SK-N-SH (cell line): ENCODE results near the gene UPP1. TPM values are rescaled to one million over a fixed set of nuclear protein-coding genes. Genes with fewer than 3 reads are reported as not detected.
"Not testable (repeated sequence)": the region's sequence is repeated elsewhere in the genome, so short reads cannot be mapped to it uniquely, and the experiment has no call there.

Source experiments
- CTCF ChIA-PET: fragments of 300-600, 350-600 bp; formaldehyde crosslinking; extraction: SDS; loops from one replicate; lab custom pipeline; 2021; lab: Yijun Ruan, JAX
- POLR2A ChIA-PET: fragments of 350-600 bp; sonication (Branson Sonifier 250); formaldehyde crosslinking; extraction: SDS; loops from one replicate; lab custom pipeline; 2020; ENCODE audit warnings: antibody characterized with exemption, inconsistent platforms; lab: Yijun Ruan, JAX
- DNase-seq: peaks from one replicate; pipeline ENCODE4 v3.0.0; 2012
- H2AFZ ChIP-seq: fragments of 200-600 bp; sonication (generic); 2 replicates; pipeline ENCODE4 v1.8.1; 2016; ENCODE audit warnings: antibody characterized with exemption, mild to moderate bottlenecking, low read depth
- H3F3A ChIP-seq: fragments of 200-600 bp; sonication (generic); replicated peaks from 2 replicates; pipeline ENCODE3; 2016; ENCODE audit warnings: antibody characterized with exemption, mild to moderate bottlenecking; ENCODE audit not compliant: insufficient read depth
- H3K27ac ChIP-seq, 2 experiments: fragments of 200-500 bp in 1 of 2; fragments of 200-600 bp in 1 of 2; sonication (Bioruptor generic) in 1 of 2; sonication (generic), shearing (Covaris generic) in 1 of 2; 2 replicates each; pipeline versions ENCODE4 v1.5.1 to v1.6.1; 2014 to 2016; ENCODE audit warnings: low read depth in 2 of 2, inconsistent platforms in 1 of 2, low read length in 1 of 2, mild to moderate bottlenecking in 1 of 2, mixed read lengths in 1 of 2
- H3K27me3 ChIP-seq: fragments of 200-600 bp; sonication (generic), shearing (Covaris generic); 2 replicates; pipeline ENCODE4 v1.6.1; 2016; ENCODE audit warnings: mixed run types; ENCODE audit not compliant: insufficient read depth
- H3K36me3 ChIP-seq, 2 experiments: fragments of 200-500 bp in 1 of 2; fragments of 200-600 bp in 1 of 2; sonication (Bioruptor generic) in 1 of 2; sonication (generic) in 1 of 2; replicated peaks in 1 of 2; 2 replicates each; pipeline versions ENCODE3 to v1.5.1; 2014 to 2016; ENCODE audit warnings: low read length in 1 of 2, mild to moderate bottlenecking in 1 of 2; ENCODE audit not compliant: insufficient read depth in 2 of 2, control insufficient read depth in 1 of 2
- H3K4me1 ChIP-seq, 2 experiments: fragments of 200-500 bp in 1 of 2; fragments of 200-600 bp in 1 of 2; sonication (Bioruptor generic) in 1 of 2; sonication (generic), shearing (Covaris generic) in 1 of 2; 2 replicates each; pipeline versions ENCODE4 v1.5.1 to v1.6.1; 2014 to 2016; ENCODE audit warnings: low read depth in 1 of 2, low read length in 1 of 2, mixed run types in 1 of 2; ENCODE audit not compliant: insufficient read depth in 2 of 2, control insufficient read depth in 1 of 2
- H3K4me2 ChIP-seq: fragments of 200-600 bp; sonication (generic), shearing (Covaris generic); 2 replicates; pipeline ENCODE4 v1.6.1; 2017; ENCODE audit warnings: mixed run types
- H3K4me3 ChIP-seq, 2 experiments: fragments of 200-500 bp in 1 of 2; fragments of 200-600 bp in 1 of 2; sonication (Bioruptor generic) in 1 of 2; sonication (generic), shearing (Covaris generic) in 1 of 2; 2 replicates each; pipeline versions ENCODE4 v1.5.1 to v1.8.1; 2014 to 2016; ENCODE audit warnings: low read depth in 2 of 2, inconsistent platforms in 1 of 2, low read length in 1 of 2, mild to moderate bottlenecking in 1 of 2, mixed read lengths in 1 of 2, moderate library complexity in 1 of 2
- H3K79me2 ChIP-seq: fragments of 200-600 bp; sonication (generic); 2 replicates; pipeline ENCODE4 v1.8.1; 2017; ENCODE audit warnings: mild to moderate bottlenecking; ENCODE audit not compliant: insufficient read depth
- H3K9ac ChIP-seq: fragments of 200-600 bp; sonication (generic); 2 replicates; pipeline ENCODE4 v1.6.1; 2017; ENCODE audit warnings: mixed run types
- H3K9me2 ChIP-seq: fragments of 200-600 bp; sonication (generic); 2 replicates; pipeline ENCODE4 v1.6.1; 2017; ENCODE audit warnings: mixed run types
- H3K9me3 ChIP-seq: fragments of 200-600 bp; sonication (generic); 2 replicates; pipeline ENCODE4 v1.6.1; 2017; ENCODE audit warnings: mixed run types, mild to moderate bottlenecking, moderate library complexity
- H4K20me1 ChIP-seq: fragments of 200-600 bp; sonication (generic); 2 replicates; pipeline ENCODE4 v1.6.1; 2017; ENCODE audit warnings: mild to moderate bottlenecking, mixed run types; ENCODE audit not compliant: insufficient read depth
- CTCF ChIP-seq: fragments of 200-600 bp; sonication (generic); IDR thresholded peaks from 2 replicates; pipeline ENCODE4 v1.6.1; 2017; ENCODE audit warnings: antibody characterized with exemption, mild to moderate bottlenecking, moderate library complexity
- ELF1 ChIP-seq: IDR thresholded peaks from 2 replicates; pipeline ENCODE4 v1.4.0; 2012
- EZH2phosphoT487 ChIP-seq: fragments of 200-600 bp; sonication (generic); IDR thresholded peaks from 2 replicates; pipeline ENCODE4 v1.6.1; 2017; ENCODE audit warnings: low read depth, mixed run types, mild to moderate bottlenecking, antibody characterized with exemption, moderate library complexity, borderline replicate concordance
- MXI1 ChIP-seq: IDR thresholded peaks from 2 replicates; pipeline ENCODE4 v1.6.1; 2012; ENCODE audit warnings: mild to moderate bottlenecking, low read depth, low read length, improper control_type of control experiment
- RAD21 ChIP-seq: IDR thresholded peaks from 2 replicates; pipeline ENCODE4 v1.6.1; 2012; ENCODE audit warnings: mild to moderate bottlenecking, low read length
- SIN3A ChIP-seq: IDR thresholded peaks from 2 replicates; pipeline ENCODE4 v1.6.1; 2012; ENCODE audit warnings: low read depth, mild to moderate bottlenecking, low read length, moderate library complexity, borderline replicate concordance
- TCF12 ChIP-seq: IDR thresholded peaks from 2 replicates; pipeline ENCODE4 v1.4.0; 2012
- TEAD4 ChIP-seq: IDR thresholded peaks from 2 replicates; pipeline ENCODE4 v1.4.0; 2012; ENCODE audit warnings: mild to moderate bottlenecking, borderline replicate concordance; ENCODE audit not compliant: insufficient read depth
- ZBTB33 ChIP-seq: IDR thresholded peaks from 2 replicates; pipeline ENCODE4 v1.4.0; 2012; ENCODE audit warnings: low read depth, borderline replicate concordance
- WGBS: methylation state at CpG from one replicate; pipeline ENCODE4 v1.1.6; 2017; ENCODE audit warnings: low lambda C conversion rate; 5-methylcytosine and 5-hydroxymethylcytosine counted together
- polyA plus RNA-seq, 3 experiments: library from polyadenylated mRNA; depleted of rRNA; stranded (reverse); fragments of >200 nt; gene quantifications; 2 replicates each; pipeline ENCODE4 v1.2.3, GENCODE V29; 2012

UPP1 gene
- polyA plus RNA-seq, 1 of the 3 experiments (the other 2 are of a cell fraction), result 56.9 TPM

GRCh38 chr7:48118041-48118440 lies 29.0 kb downstream of the UPP1 start:
- Histone ChIP-seq H3K9me2 (no peaks in the 10 kb centered on the region), H3K9me3 (no peaks in the 10 kb centered on the region), H3K4me2 (no peak overlapping the region), H4K20me1 (no peaks in the 10 kb centered on the region), H3F3A (no peaks in the 10 kb centered on the region), H3K79me2 (no peaks in the 10 kb centered on the region), H3K4me1 (no peaks in the 10 kb centered on the region), H3K27ac (no peak overlapping the region), H3K27me3 (no peaks in the 10 kb centered on the region), H3K9ac (no peak overlapping the region), H2AFZ (no peak overlapping the region), H3K36me3 (no peaks in the 10 kb centered on the region), H3K4me3 (no peak overlapping the region)
- POLR2A ChIA-PET, result no interaction called here
- DNase-seq, result no peak
- CTCF ChIA-PET, result interaction anchor here (0.9 to 1.0 kb wide), 2 partner anchors 24 to 172 kb away, joined by 3 to 6 read pairs; no protein-coding TSS in a partner anchor
- WGBS, result 34% methylated on average over 10 of the region's 10 CpGs
- TF ChIP-seq ZBTB33 (no peak), EZH2phosphoT487 (no peak), TCF12 (no peak), MXI1 (no peak), RAD21 (no peak), TEAD4 (no peak), CTCF (no peak), SIN3A (no peak), ELF1 (no peak)

- H3K4me1 ChIP-seq, H3K27me3 ChIP-seq, H3K79me2 ChIP-seq, H3K9me3 ChIP-seq, H3K9me2 ChIP-seq, H2AFZ ChIP-seq, POLR2A ChIA-PET, H3K36me3 ChIP-seq, H3K4me3 ChIP-seq, H3K4me2 ChIP-seq, H3F3A ChIP-seq, H4K20me1 ChIP-seq, H3K27ac ChIP-seq, H3K9ac ChIP-seq, DNase-seq: not testable (repeated sequence)
- 24% methylated on average over 6 of the region's 6 CpGs for WGBS
- CTCF ChIA-PET, result interaction anchor here (0.8 to 3.2 kb wide), 4 partner anchors 11 to 175 kb away, joined by 3 to 41 read pairs (median 8); no protein-coding TSS in a partner anchor
Measured at GRCh38 chr7:48120536-48120935, 31.5 kb downstream of the UPP1 start.
